H1 (cell line): Measurements from ENCODE around the gene GADD45B. TPM values are rescaled to one million over a fixed set of nuclear protein-coding genes. Genes with fewer than 3 reads are reported as not detected.
A peak's percentile ranks its signal among the peaks of the same experiment; 100 is the strongest.

Source experiments
- CTCF ChIA-PET: fragments of 300-600 bp; sonication (Branson Sonifier 250); formaldehyde crosslinking; loops from one replicate; lab custom pipeline; 2021; ENCODE audit not compliant: partially characterized antibody; lab: Charles Lee
- POLR2A ChIA-PET: fragments of 300-600 bp; sonication (Branson Sonifier 250); formaldehyde crosslinking; loops from one replicate; lab custom pipeline; 2021; ENCODE audit warnings: inconsistent platforms; ENCODE audit not compliant: partially characterized antibody; lab: Charles Lee
- DNase-seq, 2 experiments: peaks; one replicate each; pipeline versions ENCODE4 v3.0.0 to v3.0.0-alpha.2; 2010 to 2022; ENCODE audit warnings: low spot score in 2 of 2, low read depth in 1 of 2, mixed read lengths in 1 of 2
- FAIRE-seq: peaks from 2 replicates; lab custom pipeline; 2011; peaks lifted over from hg19 to GRCh38; lab: Jason Lieb, UNC
- H2AFZ ChIP-seq: 2 replicates; pipeline ENCODE4 v1.8.1; 2012; ENCODE audit warnings: low read length, inconsistent platforms
- H2AK5ac ChIP-seq: 2 replicates; pipeline ENCODE4 v1.6.1; 2013; ENCODE audit warnings: low read depth, low read length
- H2BK120ac ChIP-seq: replicated peaks from 2 replicates; pipeline ENCODE3; 2013; ENCODE audit warnings: low read depth, low read length, inconsistent platforms
- H2BK12ac ChIP-seq: 2 replicates; pipeline ENCODE4 v1.6.1; 2013; ENCODE audit warnings: low read depth, low read length
- H2BK15ac ChIP-seq: 2 replicates; pipeline ENCODE4 v1.6.1; 2013; ENCODE audit warnings: low read length
- H2BK20ac ChIP-seq: 2 replicates; pipeline ENCODE4 v1.6.1; 2013; ENCODE audit warnings: low read length
- H2BK5ac ChIP-seq: 2 replicates; pipeline ENCODE4 v1.6.1; 2013; ENCODE audit warnings: low read depth, low read length
- H3K14ac ChIP-seq: 2 replicates; pipeline ENCODE4 v1.6.1; 2013; ENCODE audit warnings: inconsistent platforms; ENCODE audit not compliant: insufficient read length
- H3K18ac ChIP-seq: 2 replicates; pipeline ENCODE4 v1.6.1; 2013; ENCODE audit warnings: low read length; ENCODE audit errors: extremely low read depth
- H3K23ac ChIP-seq: 2 replicates; pipeline ENCODE4 v1.6.1; 2013; ENCODE audit warnings: inconsistent platforms; ENCODE audit not compliant: insufficient read length
- H3K23me2 ChIP-seq: 2 replicates; pipeline ENCODE4 v1.6.1; 2013; ENCODE audit warnings: low read depth, low read length
- H3K27ac ChIP-seq: 2 replicates; pipeline ENCODE4 v1.6.1; 2011; ENCODE audit warnings: low read depth, low read length, inconsistent platforms
- H3K27me3 ChIP-seq, 4 experiments: replicated peaks in 1 of 4; 1 replicate in 1 of 4; 2 replicates in 3 of 4; pipeline versions ENCODE4 v1.6.1 to v1.8.1; 2011 to 2013; ENCODE audit warnings: low read length in 3 of 4, mild to moderate bottlenecking in 3 of 4, inconsistent platforms in 2 of 4, mixed read lengths in 2 of 4, moderate library complexity in 1 of 4; ENCODE audit not compliant: control insufficient read depth in 3 of 4, insufficient read depth in 3 of 4; ENCODE audit errors: extremely low read depth in 1 of 4
- H3K36me3 ChIP-seq, 4 experiments: 2 replicates each; pipeline versions ENCODE4 v1.6.1 to v1.8.1; 2011 to 2013; ENCODE audit warnings: mild to moderate bottlenecking in 4 of 4, low read length in 3 of 4, moderate library complexity in 2 of 4, control low read depth in 1 of 4, inconsistent platforms in 1 of 4; ENCODE audit not compliant: insufficient read depth in 4 of 4, control insufficient read depth in 2 of 4
- H3K4ac ChIP-seq: replicated peaks from 2 replicates; pipeline ENCODE3; 2013; ENCODE audit warnings: low read length, low read depth, mixed read lengths, inconsistent platforms; ENCODE audit not compliant: insufficient read length
- H3K4me1 ChIP-seq, 4 experiments: replicated peaks in 1 of 4; 1 replicate in 1 of 4; 2 replicates in 3 of 4; pipeline versions ENCODE4 v1.6.1 to v1.8.1; 2011 to 2013; ENCODE audit warnings: low read length in 3 of 4, inconsistent platforms in 2 of 4, mixed read lengths in 1 of 4; ENCODE audit not compliant: insufficient read depth in 4 of 4, control insufficient read depth in 3 of 4
- H3K4me2 ChIP-seq, 2 experiments: 2 replicates each; pipeline versions ENCODE4 v1.6.1 to v1.8.1; 2011 to 2013; ENCODE audit warnings: low read depth in 2 of 2, low read length in 2 of 2, control low read depth in 1 of 2, inconsistent platforms in 1 of 2, mild to moderate bottlenecking in 1 of 2; ENCODE audit not compliant: insufficient read depth in 1 of 2
- H3K4me3 ChIP-seq, 4 experiments: fragments of 200-600, 300-600 bp in 1 of 4; sonication (generic), shearing (Covaris generic), sonication (Bioruptor Twin) in 1 of 4; 2 replicates each; pipeline versions ENCODE4 v1.5.1 to v1.8.1; 2011 to 2016; ENCODE audit warnings: low read length in 4 of 4, low read depth in 3 of 4, control low read depth in 2 of 4, inconsistent platforms in 2 of 4, mild to moderate bottlenecking in 2 of 4, mixed read lengths in 1 of 4, moderate library complexity in 1 of 4; ENCODE audit not compliant: insufficient read depth in 2 of 4; ENCODE audit errors: extremely low read depth in 1 of 4
- H3K56ac ChIP-seq: replicated peaks from 2 replicates; pipeline ENCODE3; 2013; ENCODE audit warnings: low read depth, mild to moderate bottlenecking, mixed read lengths, low read length, inconsistent platforms; ENCODE audit not compliant: insufficient read length
- H3K79me1 ChIP-seq: 2 replicates; pipeline ENCODE4 v1.6.1; 2013; ENCODE audit warnings: low read depth, low read length, control low read depth
- H3K79me2 ChIP-seq, 2 experiments: 2 replicates each; pipeline versions ENCODE4 v1.6.1 to v1.8.1; 2012 to 2013; ENCODE audit warnings: low read length in 2 of 2, mild to moderate bottlenecking in 2 of 2, inconsistent platforms in 1 of 2; ENCODE audit not compliant: insufficient read depth in 2 of 2, control insufficient read depth in 1 of 2
- H3K9ac ChIP-seq, 4 experiments: replicated peaks in 1 of 4; 1 replicate in 1 of 4; 2 replicates in 3 of 4; pipeline versions ENCODE4 v1.6.1 to v1.8.1; 2011 to 2013; ENCODE audit warnings: low read depth in 3 of 4, low read length in 3 of 4, control low read depth in 2 of 4, mild to moderate bottlenecking in 2 of 4, moderate library complexity in 2 of 4, inconsistent platforms in 1 of 4; ENCODE audit errors: extremely low read depth in 1 of 4
- H3K9me3 ChIP-seq, 2 experiments: 2 replicates each; pipeline versions ENCODE4 v1.6.1 to v1.8.1; 2012 to 2013; ENCODE audit warnings: mild to moderate bottlenecking in 2 of 2, moderate library complexity in 2 of 2, control low read depth in 1 of 2, inconsistent platforms in 1 of 2, low read depth in 1 of 2, low read length in 1 of 2, mixed read lengths in 1 of 2; ENCODE audit not compliant: insufficient read depth in 2 of 2
- H4K20me1 ChIP-seq, 2 experiments: replicated peaks in 1 of 2; 2 replicates each; pipeline versions ENCODE3 to v1.8.1; 2011 to 2013; ENCODE audit warnings: inconsistent platforms in 2 of 2, low read length in 2 of 2, mild to moderate bottlenecking in 1 of 2; ENCODE audit not compliant: insufficient read depth in 2 of 2, control insufficient read depth in 1 of 2
- H4K5ac ChIP-seq: 2 replicates; pipeline ENCODE4 v1.6.1; 2013; ENCODE audit warnings: low read length, low read depth, mixed read lengths, inconsistent platforms; ENCODE audit not compliant: insufficient read length
- H4K8ac ChIP-seq: 2 replicates; pipeline ENCODE4 v1.8.0; 2013; ENCODE audit warnings: mild to moderate bottlenecking, moderate library complexity, low read length, inconsistent platforms; ENCODE audit not compliant: insufficient read depth; ENCODE audit errors: extremely low read depth
- H4K91ac ChIP-seq: replicated peaks from 2 replicates; pipeline ENCODE3; 2013; ENCODE audit warnings: low read length, mixed read lengths, inconsistent platforms; ENCODE audit not compliant: insufficient read length
- BCL11A ChIP-seq, 2 experiments: IDR thresholded peaks; one replicate each; pipeline ENCODE4 v1.6.1; 2011; ENCODE audit warnings: low read depth in 2 of 2, low read length in 2 of 2, mild to moderate bottlenecking in 2 of 2
- EZH2 ChIP-seq: fragments of 200-600 bp; sonication (generic); IDR thresholded peaks from 2 replicates; pipeline ENCODE4 v1.7.1; 2012; ENCODE audit warnings: low read depth, mild to moderate bottlenecking, moderate library complexity, low read length, inconsistent platforms; ENCODE audit not compliant: severe bottlenecking
- KDM1A ChIP-seq: fragments of 200-600, 300-600 bp; sonication (generic); IDR thresholded peaks from 2 replicates; pipeline ENCODE4 v1.7.1; 2016; ENCODE audit warnings: mild to moderate bottlenecking, low read length, borderline replicate concordance
- RNF2 ChIP-seq: fragments of 200-900, 300-1000 bp; sonication (generic); IDR thresholded peaks from 2 replicates; pipeline ENCODE4 v1.7.1; 2016; ENCODE audit warnings: borderline replicate concordance, low read depth, mild to moderate bottlenecking, antibody characterized with exemption, low read length; ENCODE audit not compliant: poor library complexity, severe bottlenecking; ENCODE audit errors: missing control alignments
- SUZ12 ChIP-seq: fragments of 200-600 bp; sonication (generic); IDR thresholded peaks from 2 replicates; pipeline ENCODE4 v1.6.1; 2012; ENCODE audit warnings: mild to moderate bottlenecking, inconsistent platforms, low read length, moderate library complexity, mixed read lengths
- WGBS, 2 experiments: shearing (Covaris generic) in 1 of 2; methylation state at CpG; one replicate each; pipeline versions ENCODE4 v1.1.6 to v1.1.7; 2013 to 2015; ENCODE audit warnings: low lambda C conversion rate in 2 of 2, mixed read lengths in 2 of 2, inconsistent platforms in 1 of 2, low coverage in 1 of 2, missing lambda C conversion rate in 1 of 2; ENCODE audit not compliant: insufficient replicate concordance in 2 of 2, insufficient coverage in 1 of 2, insufficient read length in 1 of 2; ENCODE audit errors: extremely low coverage in 1 of 2, missing lambda C conversion rate in 1 of 2; 5-methylcytosine and 5-hydroxymethylcytosine counted together
- polyA plus RNA-seq, 7 experiments: library from polyadenylated mRNA; depleted of rRNA in 3 of 7; stranded (reverse) in 5 of 7; unstranded in 2 of 7; fragments of >200 nt in 5 of 7; fragments of 200-250 nt in 2 of 7; gene quantifications; 1 replicate in 5 of 7; 2 replicates in 1 of 7; 4 replicates in 1 of 7; pipeline versions ENCODE4 v1.2.1 to v1.2.3, GENCODE V29; 2011 to 2013; ENCODE audit warnings: missing spikeins in 2 of 7, mixed read lengths in 2 of 7
- total RNA-seq: library from RNA; stranded (reverse); fragmentation: NEBNext Ultra II Directional; extraction: Animal tissue kit (Norgen Biotek cat#: 25700); gene quantifications from 2 replicates; pipeline ENCODE4 v1.2.1, GENCODE V29; 2021

The GADD45B gene
- total and polyA plus RNA-seq, 2 of the 8 experiments (the other 6 are each of a cell fraction or from before 2014, with no cell fraction given), result 7.4 to 11.4 TPM

GRCh38 chr19:2477141-2477710 is 1.3 kb downstream of the GADD45B start:
- H3K18ac ChIP-seq, result no peak overlapping the region; the same call in 1 of the 2 replicates
- peaks cover 22% of the 10 kb centered on the region; the same call in 1 of the 2 replicates for H3K23me2 ChIP-seq
- H3K4me3 ChIP-seq, result peak overlapping the region; percentile 56 to 81 (median 76)
- 7% methylated on average over 26 of the region's 27 CpGs; no CpG with 5 or more reads in 1 of the 2 experiments for WGBS, 2 experiments
- peaks cover 4% of the 10 kb centered on the region; the same call in 1 of the 2 replicates for H3K79me1 ChIP-seq
- no peak overlapping the region for H3K56ac ChIP-seq
- no peak overlapping the region for H2BK15ac ChIP-seq
- no peak overlapping the region for H2AK5ac ChIP-seq
- DNase-seq (peak in 1 of 2 experiments; percentile 63), FAIRE-seq (no peak)
- no peak overlapping the region for H3K27ac ChIP-seq
- no peak overlapping the region for H3K23ac ChIP-seq
- H3K9me3 ChIP-seq, result peaks cover 0 to 2% of the 10 kb centered on the region in 2 experiments; a peak in 2 of 4 replicates
- H2BK120ac ChIP-seq, result no peak overlapping the region
- peaks cover 10 to 40% (median 34%) of the 10 kb centered on the region in 4 experiments for H3K27me3 ChIP-seq
- ChIA-PET CTCF (interaction anchor here (0.6 to 8.0 kb wide), 21 partner anchors 22 to 1939 kb away, joined by 3 to 96 read pairs (median 4); no protein-coding TSS in a partner anchor), POLR2A (interaction anchor here (0.8 to 9.2 kb wide), 56 partner anchors 8 to 1508 kb away, joined by 3 to 216 read pairs (median 6); partner anchors contain the start of genes EEF2, LMNB2, SLC39A3 and ZNF555)
- H4K8ac ChIP-seq, result no peak overlapping the region; the same call in 1 of the 2 replicates
- TF ChIP-seq SUZ12 (0 out of 2 replicates have a peak, but pooled peaks have one; percentile 43), RNF2 (peak; percentile 40), BCL11A (IDR thresholded peaks at IDR 0.05; ENCODE audit: low read depth in 2 of 2, low read length in 2 of 2) (no peak), KDM1A (no peak), EZH2 (peak; percentile 59)
- H4K5ac ChIP-seq, result no peak overlapping the region
- no peak overlapping the region for H2BK20ac ChIP-seq
- peak overlapping the region in 1 of 4 experiments; percentile 16; a peak in 1 of 7 replicates for H3K9ac ChIP-seq
- peaks cover 0 to 5% (median 0%) of the 10 kb centered on the region in 4 experiments; a peak in 1 of 8 replicates for H3K36me3 ChIP-seq
- peaks cover 12% of the 10 kb centered on the region in 2 experiments for H4K20me1 ChIP-seq
- no peak overlapping the region for H4K91ac ChIP-seq
- H3K4ac ChIP-seq, result no peak overlapping the region
- H3K4me1 ChIP-seq, result peaks cover 0 to 14% (median 13%) of the 10 kb centered on the region in 4 experiments; a peak in 6 of 7 replicates
- peaks cover 0 to 7% of the 10 kb centered on the region in 2 experiments; a peak in 1 of 4 replicates for H3K79me2 ChIP-seq
- H2BK5ac ChIP-seq, result no peak overlapping the region
- H3K4me2 ChIP-seq, result peak overlapping the region; percentile 87 to 94
- H2BK12ac ChIP-seq, result no peak overlapping the region
- H3K14ac ChIP-seq, result no peak overlapping the region
- no peak overlapping the region for H2AFZ ChIP-seq
